Measurements from ENCODE around the gene EPHA8.

Gene EPHA8

DNA sequence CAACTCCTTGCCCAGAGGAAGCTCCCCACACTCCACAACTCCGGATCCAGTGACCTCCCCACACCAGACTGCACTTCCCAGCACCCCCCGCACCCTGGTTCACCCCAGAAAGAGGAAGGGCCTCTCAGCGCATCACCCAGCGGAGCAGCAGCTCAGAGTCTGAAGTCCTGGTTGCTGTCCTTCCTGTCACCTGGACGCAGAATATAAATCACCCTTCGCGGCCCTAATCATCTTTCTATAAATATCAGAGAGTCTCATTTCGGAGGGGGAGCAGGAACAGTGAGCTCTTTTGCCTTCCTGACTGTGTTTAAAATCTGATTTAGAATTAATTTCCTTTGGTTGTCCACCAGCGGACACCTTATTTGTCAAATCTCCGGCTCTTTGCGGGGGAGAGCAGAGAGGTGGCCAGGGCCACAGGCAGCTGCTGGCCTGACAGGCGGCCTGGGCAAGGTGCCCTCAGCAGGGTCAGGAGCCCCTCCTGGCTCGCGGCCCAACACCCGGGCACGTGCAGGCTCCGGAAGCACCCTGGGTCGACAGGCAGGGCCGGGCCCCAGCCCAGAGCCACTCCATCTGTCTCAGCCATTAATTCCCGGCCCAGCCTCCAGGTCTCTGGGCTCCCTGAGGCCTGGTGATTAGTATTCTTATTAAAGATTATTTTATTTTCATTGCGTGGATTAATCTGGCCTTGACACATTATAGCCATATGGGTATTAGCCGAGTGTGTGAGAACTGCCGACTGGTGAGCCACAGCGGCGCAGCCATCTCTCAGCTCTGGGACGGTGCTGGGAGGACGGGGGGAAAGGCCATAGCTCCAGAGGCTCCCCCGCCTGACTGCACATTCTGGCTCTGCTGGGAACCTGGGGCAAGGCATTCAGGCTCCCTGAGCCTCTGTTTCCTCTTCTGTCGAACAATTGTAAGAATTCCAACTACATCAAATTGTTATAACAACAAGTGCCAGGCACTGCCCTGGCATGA, 19.7 kb downstream of the EPHA8 start:
- TF ChIP-seq, protein P1, sequence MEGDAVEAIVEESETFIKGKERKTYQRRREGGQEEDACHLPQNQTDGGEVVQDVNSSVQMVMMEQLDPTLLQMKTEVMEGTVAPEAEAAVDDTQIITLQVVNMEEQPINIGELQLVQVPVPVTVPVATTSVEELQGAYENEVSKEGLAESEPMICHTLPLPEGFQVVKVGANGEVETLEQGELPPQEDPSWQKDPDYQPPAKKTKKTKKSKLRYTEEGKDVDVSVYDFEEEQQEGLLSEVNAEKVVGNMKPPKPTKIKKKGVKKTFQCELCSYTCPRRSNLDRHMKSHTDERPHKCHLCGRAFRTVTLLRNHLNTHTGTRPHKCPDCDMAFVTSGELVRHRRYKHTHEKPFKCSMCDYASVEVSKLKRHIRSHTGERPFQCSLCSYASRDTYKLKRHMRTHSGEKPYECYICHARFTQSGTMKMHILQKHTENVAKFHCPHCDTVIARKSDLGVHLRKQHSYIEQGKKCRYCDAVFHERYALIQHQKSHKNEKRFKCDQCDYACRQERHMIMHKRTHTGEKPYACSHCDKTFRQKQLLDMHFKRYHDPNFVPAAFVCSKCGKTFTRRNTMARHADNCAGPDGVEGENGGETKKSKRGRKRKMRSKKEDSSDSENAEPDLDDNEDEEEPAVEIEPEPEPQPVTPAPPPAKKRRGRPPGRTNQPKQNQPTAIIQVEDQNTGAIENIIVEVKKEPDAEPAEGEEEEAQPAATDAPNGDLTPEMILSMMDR (IDR thresholded peaks at IDR 0.05; ENCODE audit: low read depth, low read length, missing control alignments) = no peak

DNA sequence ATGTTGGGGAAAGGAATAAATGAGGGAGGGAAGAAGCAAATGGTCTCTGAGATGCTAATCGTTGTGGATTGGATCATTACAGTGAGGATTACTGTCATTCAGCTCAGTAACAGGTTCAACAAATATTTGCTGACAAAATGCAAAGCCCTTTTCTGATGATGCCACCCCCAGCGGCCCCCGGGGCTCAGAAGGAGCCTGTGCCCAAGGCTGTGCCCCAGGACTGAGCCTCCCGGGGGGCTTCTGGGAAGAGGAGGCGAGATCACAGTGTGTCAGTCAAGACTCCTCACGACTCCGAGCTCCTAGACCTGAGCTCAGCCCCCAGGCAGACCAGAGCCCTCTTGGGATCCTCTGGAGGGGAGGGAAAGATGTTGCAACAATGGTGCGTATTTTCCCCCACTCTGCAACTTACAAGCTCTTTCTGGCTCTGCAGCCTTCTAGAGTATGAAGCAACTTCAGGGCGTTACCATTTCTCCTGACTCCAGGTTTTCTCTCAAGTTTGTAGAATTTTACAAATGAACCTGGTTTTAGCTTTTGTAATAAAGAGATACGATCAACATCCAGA, 20.8 kb downstream of the EPHA8 start:
- TF ChIP-seq, protein P1 (IDR thresholded peaks at IDR 0.05; ENCODE audit: low read depth, low read length, missing control alignments) = no peak
- no peak overlapping the region for H3K4me3 ChIP-seq (ENCODE audit: low read depth, low read length)
- in situ Hi-C loops (cut with HindIII; ENCODE audit: low pct_ligation_motif_present, low sequenced_read_pairs) = no loop called here
- no peak overlapping the region for H3K27ac ChIP-seq
- no peak for DNase-seq
- H3K36me3 ChIP-seq (replicated peaks) = no peaks in the 10 kb centered on the region
- H3K27me3 ChIP-seq (replicated peaks) = peaks cover 9% of the 10 kb centered on the region

More for the DNA sequence above, 19.7 kb downstream of the EPHA8 start:
- H3K27ac ChIP-seq = no peak overlapping the region
- no peak overlapping the region for H3K4me3 ChIP-seq (ENCODE audit: low read depth, low read length)
- H3K36me3 ChIP-seq (replicated peaks) = no peaks in the 10 kb centered on the region
- in situ Hi-C loops (cut with HindIII; ENCODE audit: low pct_ligation_motif_present, low sequenced_read_pairs) = no loop called here
- DNase-seq = no peak
- peaks cover 9% of the 10 kb centered on the region for H3K27me3 ChIP-seq (replicated peaks)

DNA sequence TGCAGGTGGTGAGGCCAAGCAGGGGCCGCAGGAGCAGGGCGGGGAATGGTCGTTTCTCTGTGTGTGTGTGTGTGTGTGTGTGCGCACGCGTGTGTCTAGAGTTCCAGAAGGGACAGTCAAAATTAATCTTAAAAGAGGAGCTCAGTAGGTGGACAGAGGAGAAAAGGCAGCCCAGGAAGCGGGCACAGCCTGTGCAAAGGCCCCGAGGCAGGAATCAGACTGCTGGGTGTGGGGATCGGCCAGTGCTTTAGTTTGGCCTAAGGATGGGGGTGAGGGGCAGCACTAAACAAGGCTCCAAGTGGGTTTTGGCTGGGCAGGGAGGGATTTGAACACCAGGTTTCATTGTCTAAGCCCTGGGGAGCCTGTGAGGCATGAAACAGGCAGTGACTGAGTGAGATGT, 21.7 kb downstream of the EPHA8 start:
- H3K36me3 ChIP-seq (replicated peaks) = no peaks in the 10 kb centered on the region
- peaks cover 9% of the 10 kb centered on the region for H3K27me3 ChIP-seq (replicated peaks)

DNA sequence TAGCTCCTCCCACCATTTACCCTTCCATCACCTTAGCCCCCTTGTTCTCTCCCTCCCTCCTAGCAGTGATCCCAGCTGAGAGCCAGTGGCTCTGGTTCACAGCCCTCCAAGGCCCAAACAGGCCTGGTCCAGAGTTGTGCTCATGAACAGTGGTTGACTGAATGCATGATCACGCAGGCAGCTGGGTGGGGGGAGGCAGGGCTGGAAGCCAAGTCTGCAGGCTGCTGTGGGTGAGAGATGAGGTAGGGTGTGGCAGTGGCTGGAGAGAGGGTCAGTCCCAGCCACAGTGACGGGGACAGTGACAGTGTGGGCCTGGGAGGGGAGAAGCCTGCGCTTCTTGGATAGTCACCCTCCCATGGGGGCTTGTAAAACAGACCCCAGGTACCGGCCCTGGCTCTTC, 22.2 kb downstream of the EPHA8 start:
- in situ Hi-C loops (cut with HindIII; ENCODE audit: low pct_ligation_motif_present, low sequenced_read_pairs) = no loop called here
- TF ChIP-seq, protein P1 (IDR thresholded peaks at IDR 0.05; ENCODE audit: low read depth, low read length, missing control alignments) = no peak

More for the DNA sequence above, 21.7 kb downstream of the EPHA8 start:
- Histone ChIP-seq H3K27ac (no peak overlapping the region), H3K4me3 (ENCODE audit: low read depth, low read length) (no peak overlapping the region)
- TF ChIP-seq, protein P1 (IDR thresholded peaks at IDR 0.05; ENCODE audit: low read depth, low read length, missing control alignments) = no peak
- no peak for DNase-seq
- in situ Hi-C loops (cut with HindIII; ENCODE audit: low pct_ligation_motif_present, low sequenced_read_pairs) = no loop called here

DNA sequence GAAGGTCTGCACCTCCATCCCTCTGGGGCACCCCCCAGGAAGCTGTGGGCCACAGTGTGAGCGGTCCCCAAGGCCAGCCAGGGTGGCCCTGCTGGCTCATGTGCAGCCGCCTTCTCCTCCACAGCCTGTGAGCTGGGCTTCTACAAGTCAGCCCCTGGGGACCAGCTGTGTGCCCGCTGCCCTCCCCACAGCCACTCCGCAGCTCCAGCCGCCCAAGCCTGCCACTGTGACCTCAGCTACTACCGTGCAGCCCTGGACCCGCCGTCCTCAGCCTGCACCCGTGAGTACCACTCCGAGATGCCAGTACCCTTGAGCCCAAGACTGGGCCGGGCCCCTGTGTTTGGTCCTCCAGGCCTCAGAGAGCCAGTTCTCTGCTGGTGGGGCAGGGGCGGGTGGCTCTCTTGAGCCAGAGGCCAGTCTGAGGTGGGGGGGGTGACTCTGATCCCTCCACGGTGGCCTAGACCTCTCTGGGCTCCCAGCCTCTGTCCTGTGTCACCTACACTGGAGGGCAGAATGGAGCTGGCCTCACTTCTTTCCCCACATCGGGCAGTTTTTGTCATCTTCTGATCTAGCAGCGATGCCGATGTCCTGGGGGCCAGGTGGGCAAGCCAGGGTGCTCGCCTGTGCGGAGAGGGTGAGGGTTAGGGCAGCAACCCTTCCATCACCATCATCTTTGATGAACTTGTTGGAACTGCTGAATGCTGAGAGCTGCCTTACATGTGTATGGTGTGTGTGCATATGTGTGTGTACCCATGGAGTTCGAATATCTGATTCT, 23.3 kb downstream of the EPHA8 start:
- in situ Hi-C loops (cut with HindIII; ENCODE audit: low pct_ligation_motif_present, low sequenced_read_pairs) = no loop called here
- H3K27me3 ChIP-seq (replicated peaks) = peaks cover 9% of the 10 kb centered on the region
- TF ChIP-seq, protein P1 (IDR thresholded peaks at IDR 0.05; ENCODE audit: low read depth, low read length, missing control alignments) = no peak
- DNase-seq = no peak
- H3K4me3 ChIP-seq (ENCODE audit: low read depth, low read length) = no peak overlapping the region
- H3K36me3 ChIP-seq (replicated peaks) = no peaks in the 10 kb centered on the region
- H3K27ac ChIP-seq = no peak overlapping the region

More for the DNA sequence above, 22.2 kb downstream of the EPHA8 start:
- no peak for DNase-seq
- H3K36me3 ChIP-seq (replicated peaks) = no peaks in the 10 kb centered on the region
- H3K4me3 ChIP-seq (ENCODE audit: low read depth, low read length) = no peak overlapping the region
- H3K27ac ChIP-seq = no peak overlapping the region
- H3K27me3 ChIP-seq (replicated peaks) = peaks cover 9% of the 10 kb centered on the region
